K562 (cell line): ENCODE data around the gene CD300A. TPM values are rescaled to one million over a fixed set of nuclear protein-coding genes. Genes with fewer than 3 reads are reported as not detected.
A peak's percentile ranks its signal among the peaks of the same experiment; 100 is the strongest.

Experiments
- ATAC-seq: fragments of 200-7000 bp; cut with Tn5 transposase; 3 replicates; pipeline ENCODE4 v1.9.1; 2020; ENCODE audit warnings: moderate library complexity
- Bru-seq: library from RNA; stranded (reverse); fragments of 400-500 nt; gene quantifications from one replicate; lab custom pipeline; 2021; lab: Mats Ljungman, UMichigan
- BruChase-seq, 2 experiments: library from RNA; stranded (reverse); fragments of 400-500 nt; gene quantifications; one replicate each; lab custom pipeline; 2021; lab: Mats Ljungman, UMichigan
- BruUV-seq: library from RNA; stranded (reverse); fragments of 400-500 nt; replicated peaks from 2 replicates; lab custom pipeline; 2021; lab: Mats Ljungman, UMichigan
- CTCF ChIA-PET: fragments of 300-600 bp; formaldehyde crosslinking; extraction: SDS; loops from one replicate; lab custom pipeline; 2021; ENCODE audit warnings: low intra/inter-chr PET ratio; lab: Yijun Ruan, JAX
- POLR2A ChIA-PET: fragments of 300-600, 350-650 bp; sonication (Branson Sonifier 250); formaldehyde crosslinking; extraction: SDS; loops from one replicate; lab custom pipeline; 2021; ENCODE audit warnings: antibody characterized with exemption, inconsistent platforms; lab: Yijun Ruan, JAX
- DNase-seq, 4 experiments: peaks; one replicate each; pipeline versions ENCODE4 v3.0.0 to v3.0.0-alpha.2; 2011 to 2018; ENCODE audit warnings: low spot score in 3 of 4, mixed read lengths in 3 of 4; ENCODE audit errors: extremely low read depth in 1 of 4
- FAIRE-seq: peaks from 2 replicates; lab custom pipeline; 2011; peaks lifted over from hg19 to GRCh38; lab: Jason Lieb, UNC
- H2AFZ ChIP-seq: 2 replicates; pipeline ENCODE4 v1.6.0; 2011; ENCODE audit warnings: low read depth, low read length, control low read depth, inconsistent platforms
- H3K27ac ChIP-seq: fragments of 200-600 bp; 3 replicates; pipeline ENCODE4 v1.8.0; 2011; ENCODE audit warnings: low read depth, mild to moderate bottlenecking, control low read depth, inconsistent platforms, low read length, moderate library complexity, mixed read lengths; ENCODE audit errors: extremely low read depth
- H3K27me3 ChIP-seq, 2 experiments: fragments of 300-600 bp in 1 of 2; 2 replicates in 1 of 2; 3 replicates in 1 of 2; pipeline versions ENCODE4 v1.6.0 to v1.8.0; 2011; ENCODE audit warnings: inconsistent platforms in 2 of 2, low read length in 2 of 2, mild to moderate bottlenecking in 1 of 2, mixed read lengths in 1 of 2, moderate library complexity in 1 of 2; ENCODE audit not compliant: control insufficient read depth in 2 of 2, insufficient read depth in 2 of 2
- H3K36me3 ChIP-seq: fragments of 300-600 bp; 3 replicates; pipeline ENCODE4 v1.8.0; 2011; ENCODE audit warnings: mild to moderate bottlenecking, low read length, inconsistent platforms; ENCODE audit not compliant: control insufficient read depth, insufficient read depth
- H3K4me1 ChIP-seq, 2 experiments: fragments of 200-600 bp in 1 of 2; replicated peaks in 1 of 2; 2 replicates in 1 of 2; 3 replicates in 1 of 2; pipeline versions ENCODE4 v1.5.1 to v1.8.0; 2011; ENCODE audit warnings: inconsistent platforms in 2 of 2, low read length in 2 of 2, mild to moderate bottlenecking in 1 of 2, mixed read lengths in 1 of 2, moderate library complexity in 1 of 2; ENCODE audit not compliant: control insufficient read depth in 2 of 2, insufficient read depth in 2 of 2
- H3K4me2 ChIP-seq: 2 replicates; pipeline ENCODE4 v1.6.1; 2011; ENCODE audit warnings: low read length, control low read depth, inconsistent platforms, mixed read lengths; ENCODE audit not compliant: insufficient read depth
- H3K4me3 ChIP-seq: fragments of 200-600 bp; sonication (generic), shearing (Covaris generic); 2 replicates; pipeline ENCODE4 v1.5.1; 2016; ENCODE audit warnings: control low read depth, inconsistent platforms
- H3K79me2 ChIP-seq: fragments of 200-600 bp; 3 replicates; pipeline ENCODE4 v1.8.0; 2011; ENCODE audit warnings: low read length, inconsistent platforms; ENCODE audit not compliant: control insufficient read depth, insufficient read depth
- H3K9ac ChIP-seq, 2 experiments: 2 replicates each; pipeline versions ENCODE4 v1.6.0 to v1.6.1; 2011; ENCODE audit warnings: low read depth in 2 of 2, low read length in 2 of 2, control low read depth in 1 of 2, inconsistent platforms in 1 of 2, mild to moderate bottlenecking in 1 of 2, mixed read lengths in 1 of 2; ENCODE audit not compliant: insufficient read depth in 1 of 2
- H3K9me1 ChIP-seq: one replicate; pipeline ENCODE4 v1.6.0; 2011; ENCODE audit warnings: inconsistent platforms, mild to moderate bottlenecking, low read length, moderate library complexity; ENCODE audit not compliant: control insufficient read depth, insufficient read depth
- H3K9me3 ChIP-seq: replicated peaks from 2 replicates; pipeline ENCODE4 v1.5.1; 2011; ENCODE audit warnings: low read depth, low read length, inconsistent platforms; ENCODE audit not compliant: control insufficient read depth, insufficient read depth
- H4K20me1 ChIP-seq: replicated peaks from 2 replicates; pipeline ENCODE4 v1.6.1; 2011; ENCODE audit warnings: low read length, inconsistent platforms, mixed read lengths; ENCODE audit not compliant: control insufficient read depth, insufficient read depth
- GABPA ChIP-seq: fragments of 200-800 bp; sonication (Bioruptor generic); conservative IDR thresholded peaks from 2 replicates; pipeline ENCODE4 v1.6.1; 2016; ENCODE audit warnings: low read depth, missing genetic modification characterization, missing compliant biosample characterization
- whole genome bisulfite sequencing: fragments of 100-300 bp; shearing (Covaris generic); methylation state at CpG from one replicate; pipeline ENCODE4 v1.1.6; 2016; ENCODE audit warnings: low coverage, mixed read lengths; ENCODE audit not compliant: insufficient coverage; ENCODE audit errors: missing lambda C conversion rate; 5-methylcytosine and 5-hydroxymethylcytosine counted together
- in situ Hi-C: fragments of 300-500 bp; cut with MboI; formaldehyde crosslinking; loops from 4 replicates; pipeline ENCODE4 v1.15.0; 2018; ENCODE audit warnings: inconsistent platforms, mixed read lengths
- intact Hi-C: fragments of 100-400 bp; cut with micrococcal nuclease; formaldehyde crosslinking; loops from 2 replicates; pipeline ENCODE4 v1.14.2; 2022
- long read RNA-seq, 3 experiments: library from polyadenylated mRNA in 2 of 3; library from RNA in 1 of 3; unstranded in 2 of 3; stranded (forward) in 1 of 3; transcript quantifications; one replicate each; pipeline ENCODE4 v2.0.0, GENCODE V29; 2019 to 2022
- polyA minus RNA-seq, 3 experiments: library from RNA; depleted of rRNA, polyadenylated mRNA; stranded (reverse); fragments of >200 nt; gene quantifications; 2 replicates each; pipeline ENCODE4 v1.2.3, GENCODE V29; 2011
- polyA plus RNA-seq, 8 experiments: library from polyadenylated mRNA; depleted of rRNA in 4 of 8; stranded (reverse) in 5 of 8; unstranded in 3 of 8; fragments of >200 nt; fragmentation: Nextera tagmentation in 2 of 8; fragmentation: Illumina TruSeq in 1 of 8; extraction: Ambion mirVana in 2 of 8; extraction: Trizol in 1 of 8; gene quantifications; 2 replicates each; pipeline versions ENCODE4 v1.2.1 to v1.2.3, GENCODE V29; 2011 to 2014; ENCODE audit warnings: inconsistent platforms in 1 of 8, missing spikeins in 1 of 8
- total RNA-seq, 7 experiments: library from RNA; depleted of rRNA in 6 of 7; stranded (reverse); fragments of >200 nt in 6 of 7; fragmentation: Illumina TruSeq in 2 of 7; extraction: Trizol in 2 of 7; gene quantifications; 2 replicates each; pipeline versions ENCODE4 v1.2.1 to v1.2.3, GENCODE V29; 2011 to 2021; ENCODE audit warnings: low replicate concordance in 1 of 7
- TF ChIP-seq, protein P1 (sequence below): fragments of 450-650 bp; IDR thresholded peaks from 2 replicates; pipeline ENCODE4 v1.6.1; 2016; ENCODE audit warnings: mild to moderate bottlenecking, moderate library complexity

Gene CD300A
- total RNA-seq (2011; cell fraction: chromatin; rRNA removed; ENCODE audit: low replicate concordance) = 0.51 and 0.56 TPM in 2 replicates
- total RNA-seq (2011; cell fraction: nucleolus; rRNA removed) = 0.39 and 0.67 TPM in 2 replicates
- total RNA-seq (2011; cell fraction: nucleoplasm; rRNA removed) = 0.44 and 0.92 TPM in 2 replicates
- total RNA-seq (2014; rRNA removed) = 0.23 and 0.49 TPM in 2 replicates
- total RNA-seq (2014; rRNA removed; fragmentation: Illumina TruSeq; extraction: Trizol) = 0.22 and 0.29 TPM in 2 replicates
- 0.76 and 0.79 TPM in 2 replicates for total RNA-seq (2015; rRNA removed; fragmentation: Illumina TruSeq; extraction: Trizol)
- total RNA-seq (2021) = 0.36 and 0.44 TPM in 2 replicates
- polyA plus RNA-seq (2011; rRNA removed) = 1.7 and 19.7 TPM in 2 replicates
- polyA plus RNA-seq (2011; cell fraction: cytosol; rRNA removed) = 1.4 and 20.9 TPM in 2 replicates
- 1.1 and 15.8 TPM in 2 replicates for polyA plus RNA-seq (2011; cell fraction: nucleus; rRNA removed)
- polyA plus RNA-seq (2012) = 2.3 and 9.5 TPM in 2 replicates
- polyA plus RNA-seq (2014; fragmentation: Illumina TruSeq; extraction: Trizol) = 0.39 and 0.50 TPM in 2 replicates
- polyA plus RNA-seq (2014; fragmentation: Nextera tagmentation; extraction: Ambion mirVana) = under 1 TPM in 1 of 2 experiments, not detected in 1; 0.21 TPM
- 0.26 and 0.50 TPM in 2 replicates for polyA plus RNA-seq (2014; rRNA removed)
- polyA minus RNA-seq (2011; rRNA and poly(A)+ RNA removed) = 0.60 and 6.1 TPM in 2 replicates
- 5.7 TPM in 1 of 2 replicates, not detected in the other for polyA minus RNA-seq (2011; cell fraction: cytosol; rRNA and poly(A)+ RNA removed)
- 5.3 TPM in 1 of 2 replicates, not detected in the other for polyA minus RNA-seq (2011; cell fraction: nucleus; rRNA and poly(A)+ RNA removed)
- percentile 13 among the genes with signal in this experiment for Bru-seq, nascent RNA
- BruChase-seq, experiment 1, labeled RNA remaining after a 2-hour chase = percentile 14 among the genes with signal in this experiment
- percentile 18 among the genes with signal in this experiment for BruChase-seq, experiment 2, labeled RNA remaining after a 6-hour chase
- long read RNA-seq, experiment 1, partial matches to known transcripts = 0 of 1 reads
- long read RNA-seq, experiment 1, other reads (novel, unspliced or antisense) = 0 of 1 reads
- long read RNA-seq, experiment 2 = 0 reads
- long read RNA-seq, experiment 3 = 0 reads

DNA sequence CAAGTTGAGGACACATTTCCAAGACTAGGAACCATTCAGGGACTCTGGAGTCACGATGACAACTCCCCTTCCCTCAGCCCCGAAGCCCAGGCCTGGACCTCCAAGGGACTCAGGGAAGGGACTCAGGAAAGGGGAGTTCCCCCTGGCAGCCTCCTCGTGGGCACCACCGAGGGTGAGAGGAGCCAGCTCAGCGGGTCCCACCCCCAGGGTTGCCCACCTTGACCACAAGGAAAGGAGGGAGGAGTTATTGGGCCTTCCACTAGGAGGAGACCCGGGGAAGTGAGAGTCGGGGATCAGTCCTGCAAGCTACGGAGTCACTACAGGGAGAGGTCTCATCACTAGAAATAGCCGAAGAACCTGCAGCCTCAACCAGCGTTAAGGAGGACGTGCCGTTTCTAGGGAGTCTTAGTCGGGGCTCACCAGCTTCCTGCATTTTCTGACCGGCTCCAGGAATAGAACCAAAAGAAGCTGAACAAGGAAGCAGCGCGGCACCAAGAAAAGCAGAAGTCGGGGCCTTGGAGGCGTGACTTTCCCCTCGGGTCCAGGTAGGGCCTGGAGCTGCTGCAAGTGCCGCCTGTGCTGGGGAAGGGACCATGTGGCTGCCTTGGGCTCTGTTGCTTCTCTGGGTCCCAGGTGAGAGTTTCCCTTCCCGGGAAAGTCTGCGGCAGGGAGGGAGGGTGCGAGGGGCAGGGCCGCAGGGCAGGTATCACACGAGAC lies at the start of gene CD300A:
Gene CD300A, plus strand, starts transcription at position 524 of the 717 bp plus-strand sequence. Its CDS starts 70 bp downstream, at position 594.
- in situ Hi-C loops = no loop called here
- ATAC-seq (no peak), DNase-seq (no peak), FAIRE-seq (no peak)
- no peaks in the 10 kb centered on the region; the same call in 1 of the 2 replicates for H3K9me3 ChIP-seq
- H3K36me3 ChIP-seq = no peaks in the 10 kb centered on the region
- no peak within 1 kb of the TSS for H3K4me3 ChIP-seq
- ChIA-PET CTCF (no interaction called here), POLR2A (interaction anchor here (0.6 kb wide), 1 partner anchor 11 kb away, joined by 4 read pairs; no protein-coding TSS in a partner anchor)
- H3K9ac ChIP-seq = no peak within 1 kb of the TSS; a peak in 1 of 4 replicates
- H3K4me1 ChIP-seq = peaks cover 25 to 27% of the 10 kb centered on the region in 2 experiments
- no peak within 1 kb of the TSS for H3K27ac ChIP-seq
- H4K20me1 ChIP-seq = no peaks in the 10 kb centered on the region
- no TSS peak for BruUV-seq
- no peak within 1 kb of the TSS; the same call in 1 of the 2 replicates for H3K4me2 ChIP-seq
- intact Hi-C loops = no loop called here
- peak within 1 kb of the TSS; percentile 83 for H2AFZ ChIP-seq
- 31% methylated on average over 20 of the region's 25 CpGs for WGBS
- H3K9me1 ChIP-seq = no peaks in the 10 kb centered on the region
- H3K27me3 ChIP-seq = peaks cover 0 to 1% of the 10 kb centered on the region in 2 experiments; a peak in 1 of 5 replicates
- no peaks in the 10 kb centered on the region for H3K79me2 ChIP-seq
- TF ChIP-seq, protein P1, sequence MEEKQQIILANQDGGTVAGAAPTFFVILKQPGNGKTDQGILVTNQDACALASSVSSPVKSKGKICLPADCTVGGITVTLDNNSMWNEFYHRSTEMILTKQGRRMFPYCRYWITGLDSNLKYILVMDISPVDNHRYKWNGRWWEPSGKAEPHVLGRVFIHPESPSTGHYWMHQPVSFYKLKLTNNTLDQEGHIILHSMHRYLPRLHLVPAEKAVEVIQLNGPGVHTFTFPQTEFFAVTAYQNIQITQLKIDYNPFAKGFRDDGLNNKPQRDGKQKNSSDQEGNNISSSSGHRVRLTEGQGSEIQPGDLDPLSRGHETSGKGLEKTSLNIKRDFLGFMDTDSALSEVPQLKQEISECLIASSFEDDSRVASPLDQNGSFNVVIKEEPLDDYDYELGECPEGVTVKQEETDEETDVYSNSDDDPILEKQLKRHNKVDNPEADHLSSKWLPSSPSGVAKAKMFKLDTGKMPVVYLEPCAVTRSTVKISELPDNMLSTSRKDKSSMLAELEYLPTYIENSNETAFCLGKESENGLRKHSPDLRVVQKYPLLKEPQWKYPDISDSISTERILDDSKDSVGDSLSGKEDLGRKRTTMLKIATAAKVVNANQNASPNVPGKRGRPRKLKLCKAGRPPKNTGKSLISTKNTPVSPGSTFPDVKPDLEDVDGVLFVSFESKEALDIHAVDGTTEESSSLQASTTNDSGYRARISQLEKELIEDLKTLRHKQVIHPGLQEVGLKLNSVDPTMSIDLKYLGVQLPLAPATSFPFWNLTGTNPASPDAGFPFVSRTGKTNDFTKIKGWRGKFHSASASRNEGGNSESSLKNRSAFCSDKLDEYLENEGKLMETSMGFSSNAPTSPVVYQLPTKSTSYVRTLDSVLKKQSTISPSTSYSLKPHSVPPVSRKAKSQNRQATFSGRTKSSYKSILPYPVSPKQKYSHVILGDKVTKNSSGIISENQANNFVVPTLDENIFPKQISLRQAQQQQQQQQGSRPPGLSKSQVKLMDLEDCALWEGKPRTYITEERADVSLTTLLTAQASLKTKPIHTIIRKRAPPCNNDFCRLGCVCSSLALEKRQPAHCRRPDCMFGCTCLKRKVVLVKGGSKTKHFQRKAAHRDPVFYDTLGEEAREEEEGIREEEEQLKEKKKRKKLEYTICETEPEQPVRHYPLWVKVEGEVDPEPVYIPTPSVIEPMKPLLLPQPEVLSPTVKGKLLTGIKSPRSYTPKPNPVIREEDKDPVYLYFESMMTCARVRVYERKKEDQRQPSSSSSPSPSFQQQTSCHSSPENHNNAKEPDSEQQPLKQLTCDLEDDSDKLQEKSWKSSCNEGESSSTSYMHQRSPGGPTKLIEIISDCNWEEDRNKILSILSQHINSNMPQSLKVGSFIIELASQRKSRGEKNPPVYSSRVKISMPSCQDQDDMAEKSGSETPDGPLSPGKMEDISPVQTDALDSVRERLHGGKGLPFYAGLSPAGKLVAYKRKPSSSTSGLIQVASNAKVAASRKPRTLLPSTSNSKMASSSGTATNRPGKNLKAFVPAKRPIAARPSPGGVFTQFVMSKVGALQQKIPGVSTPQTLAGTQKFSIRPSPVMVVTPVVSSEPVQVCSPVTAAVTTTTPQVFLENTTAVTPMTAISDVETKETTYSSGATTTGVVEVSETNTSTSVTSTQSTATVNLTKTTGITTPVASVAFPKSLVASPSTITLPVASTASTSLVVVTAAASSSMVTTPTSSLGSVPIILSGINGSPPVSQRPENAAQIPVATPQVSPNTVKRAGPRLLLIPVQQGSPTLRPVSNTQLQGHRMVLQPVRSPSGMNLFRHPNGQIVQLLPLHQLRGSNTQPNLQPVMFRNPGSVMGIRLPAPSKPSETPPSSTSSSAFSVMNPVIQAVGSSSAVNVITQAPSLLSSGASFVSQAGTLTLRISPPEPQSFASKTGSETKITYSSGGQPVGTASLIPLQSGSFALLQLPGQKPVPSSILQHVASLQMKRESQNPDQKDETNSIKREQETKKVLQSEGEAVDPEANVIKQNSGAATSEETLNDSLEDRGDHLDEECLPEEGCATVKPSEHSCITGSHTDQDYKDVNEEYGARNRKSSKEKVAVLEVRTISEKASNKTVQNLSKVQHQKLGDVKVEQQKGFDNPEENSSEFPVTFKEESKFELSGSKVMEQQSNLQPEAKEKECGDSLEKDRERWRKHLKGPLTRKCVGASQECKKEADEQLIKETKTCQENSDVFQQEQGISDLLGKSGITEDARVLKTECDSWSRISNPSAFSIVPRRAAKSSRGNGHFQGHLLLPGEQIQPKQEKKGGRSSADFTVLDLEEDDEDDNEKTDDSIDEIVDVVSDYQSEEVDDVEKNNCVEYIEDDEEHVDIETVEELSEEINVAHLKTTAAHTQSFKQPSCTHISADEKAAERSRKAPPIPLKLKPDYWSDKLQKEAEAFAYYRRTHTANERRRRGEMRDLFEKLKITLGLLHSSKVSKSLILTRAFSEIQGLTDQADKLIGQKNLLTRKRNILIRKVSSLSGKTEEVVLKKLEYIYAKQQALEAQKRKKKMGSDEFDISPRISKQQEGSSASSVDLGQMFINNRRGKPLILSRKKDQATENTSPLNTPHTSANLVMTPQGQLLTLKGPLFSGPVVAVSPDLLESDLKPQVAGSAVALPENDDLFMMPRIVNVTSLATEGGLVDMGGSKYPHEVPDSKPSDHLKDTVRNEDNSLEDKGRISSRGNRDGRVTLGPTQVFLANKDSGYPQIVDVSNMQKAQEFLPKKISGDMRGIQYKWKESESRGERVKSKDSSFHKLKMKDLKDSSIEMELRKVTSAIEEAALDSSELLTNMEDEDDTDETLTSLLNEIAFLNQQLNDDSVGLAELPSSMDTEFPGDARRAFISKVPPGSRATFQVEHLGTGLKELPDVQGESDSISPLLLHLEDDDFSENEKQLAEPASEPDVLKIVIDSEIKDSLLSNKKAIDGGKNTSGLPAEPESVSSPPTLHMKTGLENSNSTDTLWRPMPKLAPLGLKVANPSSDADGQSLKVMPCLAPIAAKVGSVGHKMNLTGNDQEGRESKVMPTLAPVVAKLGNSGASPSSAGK = 0 out of 2 replicates have a peak, but pooled peaks have one; percentile 11
- TF ChIP-seq GABPA (tag) = no peak
